Gastrocnemius medialis (tissue), 4 donors: ENCODE results near the gene METTL17.

ENCODE experiments used
- POLR2A ChIP-seq, 2 donors: fragments of 450-650 bp; IDR thresholded peaks; one replicate each; pipeline ENCODE4 v1.6.1; 2017; ENCODE audit warnings: antibody characterized with exemption in 2 of 2, mild to moderate bottlenecking in 2 of 2, moderate library complexity in 2 of 2
- TF ChIP-seq, protein P1 (sequence below), 5 experiments: fragments of 450-650 bp in 3 of 5; fragments of 200-600 bp in 2 of 5; sonication (generic) in 2 of 5; IDR thresholded peaks in 4 of 5; conservative IDR thresholded peaks in 1 of 5; 1 replicate in 4 of 5; 2 replicates in 1 of 5; pipeline ENCODE4 v1.5.1; 2016 to 2019; ENCODE audit warnings: antibody characterized with exemption in 5 of 5, mild to moderate bottlenecking in 3 of 5, moderate library complexity in 3 of 5

DNA sequence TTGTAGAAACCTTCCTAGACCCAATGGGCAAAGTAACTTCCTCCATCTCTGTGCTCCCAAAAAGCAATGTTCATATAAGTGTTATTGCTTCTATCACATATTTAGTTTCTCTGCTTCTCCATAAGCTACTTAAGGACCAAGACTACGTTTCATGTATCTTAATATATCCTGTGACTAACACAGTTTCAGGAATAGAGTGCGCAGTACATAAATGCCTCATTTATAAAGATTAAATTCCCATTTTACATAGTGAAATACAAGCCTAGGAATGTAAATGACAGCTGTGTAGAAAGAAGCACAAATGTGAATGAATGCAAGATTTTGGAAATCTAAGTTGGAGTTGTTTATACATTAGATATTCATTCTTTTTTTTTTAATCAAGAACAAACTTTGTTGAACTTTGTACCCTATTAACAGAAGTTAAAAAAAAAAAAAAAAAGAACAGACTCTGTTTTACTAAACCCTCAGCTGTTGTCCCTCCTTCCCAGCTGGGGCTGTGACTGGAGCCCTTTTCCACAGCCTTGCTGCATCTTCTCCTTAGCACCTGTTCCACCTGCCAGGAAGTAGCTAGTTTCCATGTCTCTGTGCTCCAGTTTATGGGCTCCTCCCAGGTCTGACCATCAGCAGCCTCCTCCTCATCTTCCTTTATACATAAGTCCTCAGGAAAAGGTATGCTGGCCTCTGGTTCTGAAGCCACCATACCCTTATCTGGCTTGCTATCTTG lies 7.0 kb upstream of the METTL17 start:
- TF ChIP-seq, protein P1, sequence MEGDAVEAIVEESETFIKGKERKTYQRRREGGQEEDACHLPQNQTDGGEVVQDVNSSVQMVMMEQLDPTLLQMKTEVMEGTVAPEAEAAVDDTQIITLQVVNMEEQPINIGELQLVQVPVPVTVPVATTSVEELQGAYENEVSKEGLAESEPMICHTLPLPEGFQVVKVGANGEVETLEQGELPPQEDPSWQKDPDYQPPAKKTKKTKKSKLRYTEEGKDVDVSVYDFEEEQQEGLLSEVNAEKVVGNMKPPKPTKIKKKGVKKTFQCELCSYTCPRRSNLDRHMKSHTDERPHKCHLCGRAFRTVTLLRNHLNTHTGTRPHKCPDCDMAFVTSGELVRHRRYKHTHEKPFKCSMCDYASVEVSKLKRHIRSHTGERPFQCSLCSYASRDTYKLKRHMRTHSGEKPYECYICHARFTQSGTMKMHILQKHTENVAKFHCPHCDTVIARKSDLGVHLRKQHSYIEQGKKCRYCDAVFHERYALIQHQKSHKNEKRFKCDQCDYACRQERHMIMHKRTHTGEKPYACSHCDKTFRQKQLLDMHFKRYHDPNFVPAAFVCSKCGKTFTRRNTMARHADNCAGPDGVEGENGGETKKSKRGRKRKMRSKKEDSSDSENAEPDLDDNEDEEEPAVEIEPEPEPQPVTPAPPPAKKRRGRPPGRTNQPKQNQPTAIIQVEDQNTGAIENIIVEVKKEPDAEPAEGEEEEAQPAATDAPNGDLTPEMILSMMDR (IDR thresholded peaks at IDR 0.05 in 4 of 5, conservative IDR thresholded peaks at IDR 0.05 in 1 of 5), result no peak
- no peak for TF ChIP-seq POLR2A (IDR thresholded peaks at IDR 0.05)
